CD8-positive, alpha-beta memory T cell (primary cell): Measurements from ENCODE around the gene OR1D2. TPM values are rescaled to one million over a fixed set of nuclear protein-coding genes. Genes with fewer than 3 reads are reported as not detected.

Experiments used
- polyA plus RNA-seq: library from polyadenylated mRNA; unstranded; fragments of 300-500 nt; fragmentation: Illumina TruSeq; gene quantifications from one replicate; pipeline ENCODE4 v1.2.3, GENCODE V29; 2021
- total RNA-seq, 2 experiments: library from RNA; stranded (reverse); gene quantifications; one replicate each; pipeline ENCODE4 v1.2.3, GENCODE V29; 2021

Gene OR1D2
- total and polyA plus RNA-seq, 3 experiments from 2014 or later = not detected

Other genes starting within 250 kb of the OR1D2 start
- not detected for gene OR1D5, start 40.8 kb downstream of the OR1D2 start, total RNA-seq
- 0.32 TPM for gene OR1D5, start 40.8 kb downstream of the OR1D2 start, polyA plus RNA-seq
- gene OR1G1, start 23.1 kb upstream of the OR1D2 start, total RNA-seq = not detected
- not detected for gene OR1G1, start 23.1 kb upstream of the OR1D2 start, polyA plus RNA-seq
- gene OR1A2, start 93.1 kb upstream of the OR1D2 start, total RNA-seq = not detected
- gene OR1A2, start 93.1 kb upstream of the OR1D2 start, polyA plus RNA-seq = not detected
- gene OR1A1, start 103.2 kb upstream of the OR1D2 start, total RNA-seq = not detected
- gene OR1A1, start 103.2 kb upstream of the OR1D2 start, polyA plus RNA-seq = not detected
- gene OR3A1, start 193.9 kb upstream of the OR1D2 start, total RNA-seq = under 1 TPM; 0.46 to 0.82 TPM
- not detected for gene OR3A1, start 193.9 kb upstream of the OR1D2 start, polyA plus RNA-seq